Uterus (tissue), 4 donors: ENCODE results near the gene CBFA2T3. TPM values are rescaled to one million over a fixed set of nuclear protein-coding genes. Genes with fewer than 3 reads are reported as not detected.

ENCODE experiments used
- DNase-seq, 2 donors: peaks; one replicate each; pipeline ENCODE4 v3.0.0-alpha.2; 2019 to 2020
- H3K27ac ChIP-seq, 2 donors: fragments of 200-600 bp; sonication (generic); 1 replicate in 1 of 2; 2 replicates in 1 of 2; pipeline ENCODE4 v1.5.1; 2016 to 2018
- H3K27me3 ChIP-seq, 2 donors: fragments of 200-600 bp; sonication (generic); one replicate each; pipeline ENCODE4 v1.5.1; 2018 to 2019; ENCODE audit warnings: control low read depth in 1 of 2
- H3K36me3 ChIP-seq, 2 donors: fragments of 200-600 bp; sonication (generic); one replicate each; pipeline ENCODE4 v1.5.1; 2019; ENCODE audit warnings: control low read depth in 1 of 2
- H3K4me1 ChIP-seq, 2 donors: fragments of 200-600 bp; sonication (generic); one replicate each; pipeline ENCODE4 v1.5.1; 2018 to 2019; ENCODE audit warnings: control low read depth in 1 of 2
- H3K4me3 ChIP-seq, 2 donors: fragments of 200-600 bp; sonication (generic); 1 replicate in 1 of 2; 2 replicates in 1 of 2; pipeline ENCODE4 v1.5.1; 2018 to 2019; ENCODE audit warnings: mild to moderate bottlenecking in 1 of 2
- H3K9me3 ChIP-seq, 2 donors: fragments of 200-600 bp; sonication (generic); one replicate each; pipeline ENCODE4 v1.5.1; 2019; ENCODE audit warnings: control low read depth in 1 of 2
- CTCF ChIP-seq, 4 experiments: fragments of 200-600 bp in 2 of 4; fragments of 450-650 bp in 2 of 4; sonication (generic) in 2 of 4; IDR thresholded peaks; one replicate each; pipeline ENCODE4 v1.5.1; 2016 to 2019; ENCODE audit warnings: antibody characterized with exemption in 4 of 4, mild to moderate bottlenecking in 2 of 4, moderate library complexity in 1 of 4
- POLR2A ChIP-seq, 2 donors: fragments of 450-650 bp; IDR thresholded peaks; one replicate each; pipeline ENCODE4 v1.6.1; 2016; ENCODE audit warnings: antibody characterized with exemption in 2 of 2, mild to moderate bottlenecking in 1 of 2, moderate library complexity in 1 of 2
- intact Hi-C: fragments of 100-400 bp; cut with DNase I; formaldehyde crosslinking; loops from one replicate; pipeline ENCODE4 v1.15.1; 2023; ENCODE audit warnings: low total_unique reads
- total RNA-seq, 4 donors: library from RNA; depleted of rRNA in 3 of 4; stranded (reverse); fragments of >200 nt in 3 of 4; gene quantifications; one replicate each; pipeline versions ENCODE4 v1.1.0 to v1.2.4, GENCODE V29; 2014 to 2023
- donor health status: DM: yes; HTN: yes; CAD: no.

The CBFA2T3 gene
- total RNA-seq, 4 donors from 2014 or later, result under 0.01 to 12.1 (median 3.1) TPM

- Histone ChIP-seq H3K9me3 (no peaks in the 10 kb centered on the region), H3K27me3 (no peaks in the 10 kb centered on the region), H3K4me1 (no peaks in the 10 kb centered on the region), H3K4me3 (no peak overlapping the region), H3K36me3 (no peaks in the 10 kb centered on the region), H3K27ac (no peak overlapping the region)
- intact Hi-C loops, result no loop called here
- no peak for DNase-seq
- TF ChIP-seq CTCF (IDR thresholded peaks at IDR 0.05) (no peak), POLR2A (IDR thresholded peaks at IDR 0.05) (no peak)
Observed at GRCh38 chr16:88977812-88978607, 1.0 kb upstream of the CBFA2T3 start.

GRCh38 chr16:88976366-88977017 lies 515 bp downstream of the CBFA2T3 start:
- intact Hi-C loops, result no loop called here
- no peak for DNase-seq
- H3K9me3 ChIP-seq, result no peaks in the 10 kb centered on the region
- no peaks in the 10 kb centered on the region for H3K4me1 ChIP-seq
- H3K4me3 ChIP-seq, result no peak overlapping the region
- TF ChIP-seq POLR2A (IDR thresholded peaks at IDR 0.05), result no peak
- TF ChIP-seq CTCF (IDR thresholded peaks at IDR 0.05), result no peak
- H3K36me3 ChIP-seq, result no peaks in the 10 kb centered on the region
- no peak overlapping the region for H3K27ac ChIP-seq
- H3K27me3 ChIP-seq, result no peaks in the 10 kb centered on the region

- Histone ChIP-seq H3K27me3 (no peaks in the 10 kb centered on the region), H3K4me3 (no peak overlapping the region), H3K36me3 (no peaks in the 10 kb centered on the region), H3K9me3 (no peaks in the 10 kb centered on the region), H3K27ac (no peak overlapping the region), H3K4me1 (no peaks in the 10 kb centered on the region)
- DNase-seq, result no peak
- intact Hi-C loops, result no loop called here
- no peak for TF ChIP-seq CTCF (IDR thresholded peaks at IDR 0.05)
- no peak for TF ChIP-seq POLR2A (IDR thresholded peaks at IDR 0.05)
Observed at GRCh38 chr16:88975511-88976061, 1.4 kb downstream of the CBFA2T3 start.

- H3K4me3 ChIP-seq, result no peak overlapping the region
- no peaks in the 10 kb centered on the region for H3K9me3 ChIP-seq
- TF ChIP-seq POLR2A (IDR thresholded peaks at IDR 0.05) (no peak), CTCF (IDR thresholded peaks at IDR 0.05) (no peak)
- intact Hi-C loops, result no loop called here
- H3K36me3 ChIP-seq, result no peaks in the 10 kb centered on the region
- DNase-seq, result no peak
- H3K4me1 ChIP-seq, result no peaks in the 10 kb centered on the region
- no peaks in the 10 kb centered on the region for H3K27me3 ChIP-seq
- H3K27ac ChIP-seq, result no peak overlapping the region
Observed at GRCh38 chr16:88974916-88975215, 2.1 kb downstream of the CBFA2T3 start.
